Transverse colon (tissue), 4 donors: ENCODE results near the gene SLC35F1. TPM values are rescaled to one million over a fixed set of nuclear protein-coding genes. Genes with fewer than 3 reads are reported as not detected.

Source experiments
- DNase-seq: peaks from one replicate; pipeline ENCODE4 v3.0.0-alpha.2; 2019
- H3K27ac ChIP-seq, 4 donors: fragments of 200-600 bp; sonication (generic); 2 replicates each; pipeline ENCODE4 v1.5.1; 2016 to 2018; ENCODE audit warnings: inconsistent platforms in 4 of 4
- H3K27me3 ChIP-seq: fragments of 200-600 bp; sonication (generic); 2 replicates; pipeline ENCODE4 v1.5.1; 2017; ENCODE audit warnings: inconsistent platforms
- H3K36me3 ChIP-seq, 4 donors: fragments of 200-600 bp; sonication (generic); 2 replicates each; pipeline ENCODE4 v1.5.1; 2017 to 2019; ENCODE audit warnings: inconsistent platforms in 4 of 4
- H3K4me1 ChIP-seq, 4 donors: fragments of 200-600 bp; sonication (generic); 2 replicates each; pipeline ENCODE4 v1.5.1; 2017 to 2020; ENCODE audit warnings: inconsistent platforms in 4 of 4
- H3K4me3 ChIP-seq, 4 donors: fragments of 200-600 bp; sonication (generic); 1 replicate in 1 of 4; 2 replicates in 3 of 4; pipeline versions ENCODE4 v1.5.1 to v1.6.1; 2017 to 2019; ENCODE audit warnings: inconsistent platforms in 4 of 4
- H3K9me3 ChIP-seq, 2 donors: fragments of 200-600 bp; sonication (generic); 2 replicates each; pipeline ENCODE4 v1.5.1; 2017 to 2019; ENCODE audit warnings: inconsistent platforms in 2 of 2
- EP300 ChIP-seq: sonication (generic); formaldehyde crosslinking; IDR thresholded peaks from one replicate; pipeline ENCODE4 v1.6.1; 2017; ENCODE audit warnings: antibody characterized with exemption, low read depth
- POLR2A ChIP-seq: fragments of 450-650 bp; IDR thresholded peaks from one replicate; pipeline ENCODE4 v1.6.1; 2016; ENCODE audit warnings: antibody characterized with exemption, mild to moderate bottlenecking, moderate library complexity
- POLR2AphosphoS5 ChIP-seq, 3 donors: sonication (generic); formaldehyde crosslinking; IDR thresholded peaks; one replicate each; pipeline ENCODE4 v1.6.1; 2016; ENCODE audit warnings: antibody characterized with exemption in 3 of 3
- WGBS, 2 donors: methylation state at CpG; one replicate each; pipeline ENCODE4 v1.1.5; 2018; ENCODE audit warnings: low coverage in 1 of 2; 5-methylcytosine and 5-hydroxymethylcytosine counted together
- in situ Hi-C, 4 donors: fragments of 200-750 bp; cut with MboI; loops; one replicate each; pipeline versions ENCODE4 v1.15.0 to v1.15.1; 2017; ENCODE audit warnings: low sequenced_read_pairs in 3 of 4, low pct_ligation_motif_present in 1 of 4, low pct_unique_long_range_greater_than_20kb in 1 of 4
- intact Hi-C: fragments of 100-400 bp; cut with DNase I; formaldehyde crosslinking; loops from one replicate; pipeline ENCODE4 v1.15.1; 2023; ENCODE audit warnings: low total_unique reads
- total RNA-seq, 4 donors: library from RNA; depleted of rRNA; stranded (reverse); fragments of >200 nt; gene quantifications; one replicate each; pipeline ENCODE4 v1.1.0, GENCODE V29; 2016
- TF ChIP-seq, protein P1 (sequence below), 5 experiments: fragments of 200-600 bp in 3 of 5; fragments of 450-650 bp in 2 of 5; sonication (generic) in 3 of 5; IDR thresholded peaks; 1 replicate in 2 of 5; 2 replicates in 3 of 5; pipeline ENCODE4 v1.5.1; 2016 to 2017; ENCODE audit warnings: antibody characterized with exemption in 5 of 5, inconsistent platforms in 3 of 5, mild to moderate bottlenecking in 2 of 5, moderate library complexity in 1 of 5

The SLC35F1 gene
- total RNA-seq, 4 donors from 2014 or later = 0.37 to 1.1 (median 0.71) TPM

DNA sequence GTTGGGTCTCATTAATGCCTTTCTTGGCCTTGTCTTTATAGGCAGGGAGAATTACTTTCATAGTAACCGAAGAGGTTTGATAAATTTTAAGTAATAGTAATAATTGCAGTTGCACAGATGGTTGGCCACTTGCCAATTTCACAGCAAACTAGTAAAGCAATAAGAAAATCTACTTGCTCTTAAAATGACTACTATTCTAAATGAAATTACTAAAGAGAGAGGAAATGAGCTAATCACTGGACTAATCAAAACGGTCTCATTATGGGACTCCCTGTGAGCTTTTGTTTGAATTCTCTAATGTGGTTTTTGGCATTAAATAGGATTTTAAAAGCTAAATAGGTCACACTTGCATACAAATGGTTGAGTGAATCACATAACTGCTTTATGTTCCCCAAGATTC is 413.6 kb downstream of the SLC35F1 start:
- H3K27ac ChIP-seq = peak overlapping the region in 1 of 4 donors; percentile 59
- 48 to 66% methylated on average over 2 of the region's 2 CpGs for WGBS, 2 donors
- H3K9me3 ChIP-seq = no peaks in the 10 kb centered on the region
- H3K4me1 ChIP-seq = peaks cover 0 to 14% (median 0%) of the 10 kb centered on the region in 4 donors
- H3K27me3 ChIP-seq = no peaks in the 10 kb centered on the region
- no peaks in the 10 kb centered on the region for H3K36me3 ChIP-seq
- TF ChIP-seq POLR2A (no peak), EP300 (no peak), POLR2AphosphoS5 (IDR thresholded peaks at IDR 0.05) (no peak)
- TF ChIP-seq, protein P1, sequence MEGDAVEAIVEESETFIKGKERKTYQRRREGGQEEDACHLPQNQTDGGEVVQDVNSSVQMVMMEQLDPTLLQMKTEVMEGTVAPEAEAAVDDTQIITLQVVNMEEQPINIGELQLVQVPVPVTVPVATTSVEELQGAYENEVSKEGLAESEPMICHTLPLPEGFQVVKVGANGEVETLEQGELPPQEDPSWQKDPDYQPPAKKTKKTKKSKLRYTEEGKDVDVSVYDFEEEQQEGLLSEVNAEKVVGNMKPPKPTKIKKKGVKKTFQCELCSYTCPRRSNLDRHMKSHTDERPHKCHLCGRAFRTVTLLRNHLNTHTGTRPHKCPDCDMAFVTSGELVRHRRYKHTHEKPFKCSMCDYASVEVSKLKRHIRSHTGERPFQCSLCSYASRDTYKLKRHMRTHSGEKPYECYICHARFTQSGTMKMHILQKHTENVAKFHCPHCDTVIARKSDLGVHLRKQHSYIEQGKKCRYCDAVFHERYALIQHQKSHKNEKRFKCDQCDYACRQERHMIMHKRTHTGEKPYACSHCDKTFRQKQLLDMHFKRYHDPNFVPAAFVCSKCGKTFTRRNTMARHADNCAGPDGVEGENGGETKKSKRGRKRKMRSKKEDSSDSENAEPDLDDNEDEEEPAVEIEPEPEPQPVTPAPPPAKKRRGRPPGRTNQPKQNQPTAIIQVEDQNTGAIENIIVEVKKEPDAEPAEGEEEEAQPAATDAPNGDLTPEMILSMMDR (IDR thresholded peaks at IDR 0.05) = no peak
- H3K4me3 ChIP-seq = no peak overlapping the region
- in situ Hi-C loops (no loop called here), intact Hi-C loops (no loop called here)
- DNase-seq = no peak

DNA sequence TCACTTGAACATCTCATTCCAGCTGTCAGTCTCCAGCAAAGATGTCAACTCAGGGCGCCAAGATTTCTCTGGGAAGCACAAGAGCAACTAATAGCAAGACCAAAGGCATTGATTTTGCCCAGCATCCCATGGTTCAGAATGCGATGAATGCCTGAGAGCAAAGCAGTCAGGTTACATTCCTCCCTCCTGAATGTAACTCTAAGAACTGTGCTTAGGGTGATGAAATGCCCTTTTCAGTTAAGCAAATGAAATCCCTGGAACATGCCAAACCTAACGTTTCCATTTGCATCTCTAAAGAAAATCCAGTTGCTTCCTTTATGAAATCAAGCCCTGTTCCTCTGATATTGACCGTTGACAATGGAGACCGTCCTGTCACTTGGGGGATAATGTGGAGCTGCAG is 417.1 kb downstream of the SLC35F1 start:
- in situ Hi-C loops (no loop called here), intact Hi-C loops (no loop called here)
- DNase-seq = no peak
- Histone ChIP-seq H3K4me3 (no peak overlapping the region), H3K36me3 (no peaks in the 10 kb centered on the region), H3K9me3 (no peaks in the 10 kb centered on the region), H3K4me1 (no peaks in the 10 kb centered on the region), H3K27ac (no peak overlapping the region), H3K27me3 (no peaks in the 10 kb centered on the region)
- TF ChIP-seq POLR2AphosphoS5 (IDR thresholded peaks at IDR 0.05) (no peak), EP300 (no peak), POLR2A (no peak)
- TF ChIP-seq, protein P1 (IDR thresholded peaks at IDR 0.05) = no peak
- WGBS, 2 donors = 73 to 79% methylated on average over 4 to 5 of the region's 5 CpGs

DNA sequence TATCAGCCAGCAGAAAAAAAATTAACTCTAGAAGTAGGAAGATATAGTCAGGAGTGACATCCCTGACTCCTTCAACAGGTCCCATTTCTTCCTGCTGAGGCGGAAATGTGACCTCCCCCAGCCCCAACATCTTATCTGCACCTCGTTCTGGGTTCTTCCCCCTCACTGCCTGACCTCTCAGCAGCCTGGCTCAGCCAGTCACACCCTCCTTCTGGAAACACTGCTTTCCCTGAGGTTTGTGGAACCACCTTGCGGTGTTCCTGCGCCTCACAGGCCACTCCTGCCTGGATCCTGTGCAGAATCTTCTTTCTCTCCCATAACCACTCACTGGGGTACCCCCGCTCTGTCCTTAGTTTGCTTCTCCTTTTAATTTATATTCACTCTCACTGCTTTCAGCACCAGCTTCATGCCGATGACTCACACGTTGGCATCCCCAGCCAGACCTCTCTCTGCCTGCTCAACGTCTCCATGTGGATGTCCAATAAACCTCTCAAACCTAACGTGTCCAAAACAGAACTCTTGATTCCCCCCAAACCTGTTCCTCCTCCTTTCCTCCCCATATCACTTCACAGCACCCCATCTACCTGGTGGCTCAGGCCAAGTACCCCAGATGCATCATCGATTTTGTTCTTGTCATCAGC is 418.3 kb downstream of the SLC35F1 start:
- no peaks in the 10 kb centered on the region for H3K4me1 ChIP-seq
- in situ Hi-C loops (no loop called here), intact Hi-C loops (no loop called here)
- no peak for DNase-seq
- no peaks in the 10 kb centered on the region for H3K27me3 ChIP-seq
- no peak overlapping the region for H3K4me3 ChIP-seq
- WGBS, 2 donors = 74 to 75% methylated on average over 7 to 10 of the region's 10 CpGs
- peak in 2 of 3 donors; percentile 29 to 69 for TF ChIP-seq POLR2AphosphoS5 (IDR thresholded peaks at IDR 0.05)
- TF ChIP-seq POLR2A = no peak
- H3K27ac ChIP-seq = peak overlapping the region in 3 of 4 donors; percentile 32 to 68 (median 59)
- H3K36me3 ChIP-seq = no peaks in the 10 kb centered on the region
- H3K9me3 ChIP-seq = no peaks in the 10 kb centered on the region

DNA sequence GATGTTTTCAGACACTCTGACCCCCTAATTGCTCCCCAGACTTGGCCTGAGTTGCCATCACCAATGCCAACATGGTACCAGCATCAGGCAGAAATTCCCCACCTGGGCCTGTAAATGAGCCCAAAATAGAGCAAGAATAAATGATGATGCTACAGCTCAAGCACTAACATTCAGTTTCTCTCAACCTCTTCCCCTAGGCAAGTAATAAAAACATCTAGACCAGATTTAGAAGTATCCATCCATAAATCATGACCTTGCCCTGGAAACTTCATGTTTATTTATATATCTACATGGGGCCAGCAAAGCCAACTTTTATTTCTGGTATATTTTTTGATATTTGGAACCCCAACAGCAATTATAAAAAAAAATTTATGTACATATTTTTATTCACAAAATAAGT is 419.6 kb downstream of the SLC35F1 start:
- Histone ChIP-seq H3K27me3 (no peaks in the 10 kb centered on the region), H3K4me1 (no peaks in the 10 kb centered on the region), H3K27ac (peak overlapping the region in 3 of 4 donors; percentile 32 to 68 (median 59)), H3K9me3 (no peaks in the 10 kb centered on the region), H3K36me3 (no peaks in the 10 kb centered on the region), H3K4me3 (no peak overlapping the region)
- in situ Hi-C loops = no loop called here
- TF ChIP-seq EP300 = no peak
- TF ChIP-seq POLR2AphosphoS5 (IDR thresholded peaks at IDR 0.05) = peak in 2 of 3 donors; percentile 28 to 32
- no peak for TF ChIP-seq POLR2A
- TF ChIP-seq, protein P1 (IDR thresholded peaks at IDR 0.05) = no peak
- DNase-seq = no peak
- intact Hi-C loops = no loop called here

DNA sequence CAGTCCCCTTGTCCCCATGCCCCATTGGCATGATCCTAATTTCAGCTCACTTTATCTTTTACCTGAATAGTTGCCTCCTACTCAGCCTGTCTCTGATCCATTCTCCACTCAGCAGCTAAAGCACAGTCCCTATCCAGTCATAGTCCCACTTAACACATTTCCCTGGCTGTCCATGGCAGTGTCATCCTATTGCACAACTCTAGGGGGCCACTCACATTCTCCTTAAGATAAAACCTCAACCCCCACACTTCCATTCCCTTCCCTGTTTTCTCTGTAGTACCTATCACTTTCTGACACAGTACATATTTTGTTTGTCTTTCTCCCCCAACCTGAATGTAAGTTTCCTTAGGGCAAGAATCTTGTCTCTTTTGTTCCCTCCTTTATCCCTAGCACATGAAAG is 420.2 kb downstream of the SLC35F1 start:
- Histone ChIP-seq H3K27ac (peak overlapping the region in 3 of 4 donors; percentile 32 to 59 (median 40)), H3K27me3 (no peaks in the 10 kb centered on the region), H3K4me1 (no peaks in the 10 kb centered on the region), H3K4me3 (no peak overlapping the region), H3K9me3 (no peaks in the 10 kb centered on the region), H3K36me3 (no peaks in the 10 kb centered on the region)
- in situ Hi-C loops (no loop called here), intact Hi-C loops (no loop called here)
- no peak for DNase-seq
- TF ChIP-seq POLR2A (no peak), POLR2AphosphoS5 (IDR thresholded peaks at IDR 0.05) (no peak), EP300 (no peak)
- TF ChIP-seq, protein P1 (IDR thresholded peaks at IDR 0.05) = no peak
